HG02970 (cell line): Measurements from ENCODE around the gene RFX2.
"Not testable (repeated sequence)": the region's sequence is repeated elsewhere in the genome, so short reads cannot be mapped to it uniquely, and the experiment has no call there.

Experiments used
- ATAC-seq: cut with Tn5 transposase; IDR thresholded peaks from one replicate; pipeline ENCODE4 v1.9.1; 2021; ENCODE audit warnings: mild to moderate bottlenecking, moderate library complexity, moderate number of reproducible peaks; ENCODE audit not compliant: unreplicated experiment, low FRiP score

Gene RFX2

GRCh38 chr19:5961969-5962945 lies 148.0 kb downstream of the RFX2 start:
- ATAC-seq, result no peak

- ATAC-seq, result not testable (repeated sequence)
Measured at GRCh38 chr19:5961641-5961968, 148.7 kb downstream of the RFX2 start.

GRCh38 chr19:5960005-5961001 lies 150.0 kb downstream of the RFX2 start:
- ATAC-seq, result no peak

GRCh38 chr19:5959260-5960004 lies 150.9 kb downstream of the RFX2 start:
- no peak for ATAC-seq

GRCh38 chr19:5958851-5959122 lies 151.5 kb downstream of the RFX2 start:
- ATAC-seq, result no peak

- ATAC-seq, result no peak
Measured at GRCh38 chr19:5958074-5958850, 152.0 kb downstream of the RFX2 start.

- ATAC-seq, result no peak
Measured at GRCh38 chr19:5957170-5957569, 153.1 kb downstream of the RFX2 start.

GRCh38 chr19:5956728-5957127 lies 153.6 kb downstream of the RFX2 start:
- no peak for ATAC-seq

- ATAC-seq, result no peak
Measured at GRCh38 chr19:5956323-5956722, 154.0 kb downstream of the RFX2 start.

- ATAC-seq, result no peak
Measured at GRCh38 chr19:5955636-5955935, 154.7 kb downstream of the RFX2 start.

- ATAC-seq, result no peak
Measured at GRCh38 chr19:5954293-5954692, 156.0 kb downstream of the RFX2 start.

- no peak for ATAC-seq
Measured at GRCh38 chr19:5953680-5954213, 156.6 kb downstream of the RFX2 start.

GRCh38 chr19:5953030-5953589 lies 157.2 kb downstream of the RFX2 start:
- ATAC-seq, result no peak

- ATAC-seq, result no peak
Measured at GRCh38 chr19:5952193-5953029, 157.9 kb downstream of the RFX2 start.

- no peak for ATAC-seq
Measured at GRCh38 chr19:5951338-5951861, 158.9 kb downstream of the RFX2 start.

GRCh38 chr19:5950741-5951140 lies 159.6 kb downstream of the RFX2 start:
- ATAC-seq, result no peak

GRCh38 chr19:5949792-5950305 lies 160.5 kb downstream of the RFX2 start:
- no peak for ATAC-seq
